Stimulated activated memory B cell treated with anti-CD40 and anti-IgM and Interleukin-4, amounts not matched to agents 10 μg/mL and 1 μg/mL and 100 μg/mL, for 72 hours (primary cell): ENCODE data around the gene PRDX6.
A peak's percentile ranks its signal among the peaks of the same experiment; 100 is the strongest.

ENCODE experiments used
- ATAC-seq: fragments of 150-1000 bp; cut with Tn5 transposase; 2 replicates; pipeline ENCODE4 v1.10.0; 2021
- H3K27ac Mint-ChIP-seq: one replicate; pipeline ENCODE4 v1.8.0; 2022; ENCODE audit warnings: mild to moderate bottlenecking, mixed read lengths
- H3K27me3 Mint-ChIP-seq: one replicate; pipeline ENCODE4 v1.8.0; 2022; ENCODE audit warnings: mixed read lengths
- H3K36me3 Mint-ChIP-seq: one replicate; pipeline ENCODE4 v1.8.0; 2022; ENCODE audit warnings: mixed read lengths
- H3K4me1 Mint-ChIP-seq: one replicate; pipeline ENCODE4 v1.8.0; 2022; ENCODE audit warnings: mixed read lengths
- H3K4me3 Mint-ChIP-seq: one replicate; pipeline ENCODE4 v1.8.0; 2022; ENCODE audit warnings: mild to moderate bottlenecking, moderate library complexity, mixed read lengths
- H3K9me3 Mint-ChIP-seq: one replicate; pipeline ENCODE4 v1.8.0; 2022; ENCODE audit warnings: mixed read lengths

The PRDX6 gene

GRCh38 chr1:173477286-173478093, at the start of gene PRDX6:
Gene PRDX6, plus strand, starts transcription at chr1:173477335. Its CDS starts 63 bp downstream, at chr1:173477398.
- Mint-ChIP-seq H3K4me3 (peak within 1 kb of the TSS; percentile 86), H3K36me3 (peaks cover 31% of the 10 kb centered on the region), H3K27me3 (no peaks in the 10 kb centered on the region), H3K9me3 (no peaks in the 10 kb centered on the region), H3K27ac (peak within 1 kb of the TSS; percentile 85), H3K4me1 (peaks cover 49% of the 10 kb centered on the region)
- peak; percentile 63 for ATAC-seq

- Mint-ChIP-seq H3K4me1 (peaks cover 18% of the 10 kb centered on the region), H3K4me3 (peak overlapping the region; percentile 66), H3K9me3 (no peaks in the 10 kb centered on the region), H3K27ac (peak overlapping the region; percentile 79), H3K36me3 (no peaks in the 10 kb centered on the region), H3K27me3 (no peaks in the 10 kb centered on the region)
- ATAC-seq = peak; percentile 87
Observed at GRCh38 chr1:173429471-173430402, 47.4 kb upstream of the PRDX6 start.

- Mint-ChIP-seq H3K27me3 (no peaks in the 10 kb centered on the region), H3K27ac (peak overlapping the region; percentile 79), H3K4me1 (peaks cover 18% of the 10 kb centered on the region), H3K9me3 (no peaks in the 10 kb centered on the region), H3K4me3 (no peak overlapping the region), H3K36me3 (no peaks in the 10 kb centered on the region)
- no peak for ATAC-seq
Observed at GRCh38 chr1:173430677-173431303, 46.3 kb upstream of the PRDX6 start.

GRCh38 chr1:173431304-173432045, 45.7 kb upstream of the PRDX6 start:
- no peaks in the 10 kb centered on the region for H3K36me3 Mint-ChIP-seq
- H3K4me3 Mint-ChIP-seq = no peak overlapping the region
- no peak overlapping the region for H3K27ac Mint-ChIP-seq
- no peaks in the 10 kb centered on the region for H3K27me3 Mint-ChIP-seq
- peaks cover 18% of the 10 kb centered on the region for H3K4me1 Mint-ChIP-seq
- peak; percentile 82 for ATAC-seq
- no peaks in the 10 kb centered on the region for H3K9me3 Mint-ChIP-seq

- no peak for ATAC-seq
- no peaks in the 10 kb centered on the region for H3K27me3 Mint-ChIP-seq
- H3K27ac Mint-ChIP-seq = no peak overlapping the region
- H3K4me3 Mint-ChIP-seq = no peak overlapping the region
- H3K36me3 Mint-ChIP-seq = no peaks in the 10 kb centered on the region
- H3K9me3 Mint-ChIP-seq = no peaks in the 10 kb centered on the region
- H3K4me1 Mint-ChIP-seq = peaks cover 18% of the 10 kb centered on the region
Observed at GRCh38 chr1:173432331-173432730, 44.8 kb upstream of the PRDX6 start.

GRCh38 chr1:173433751-173434326, 43.3 kb upstream of the PRDX6 start:
- H3K4me1 Mint-ChIP-seq = peaks cover 18% of the 10 kb centered on the region
- peaks cover 3% of the 10 kb centered on the region for H3K36me3 Mint-ChIP-seq
- no peaks in the 10 kb centered on the region for H3K9me3 Mint-ChIP-seq
- no peaks in the 10 kb centered on the region for H3K27me3 Mint-ChIP-seq
- no peak for ATAC-seq
- no peak overlapping the region for H3K27ac Mint-ChIP-seq
- no peak overlapping the region for H3K4me3 Mint-ChIP-seq

- peaks cover 10% of the 10 kb centered on the region for H3K36me3 Mint-ChIP-seq
- no peaks in the 10 kb centered on the region for H3K4me1 Mint-ChIP-seq
- no peak overlapping the region for H3K4me3 Mint-ChIP-seq
- no peak overlapping the region for H3K27ac Mint-ChIP-seq
- no peaks in the 10 kb centered on the region for H3K27me3 Mint-ChIP-seq
- H3K9me3 Mint-ChIP-seq = no peaks in the 10 kb centered on the region
- no peak for ATAC-seq
Observed at GRCh38 chr1:173436841-173437428, 40.2 kb upstream of the PRDX6 start.

- no peak overlapping the region for H3K4me3 Mint-ChIP-seq
- H3K27me3 Mint-ChIP-seq = no peaks in the 10 kb centered on the region
- H3K36me3 Mint-ChIP-seq = peaks cover 14% of the 10 kb centered on the region
- peaks cover 2% of the 10 kb centered on the region for H3K9me3 Mint-ChIP-seq
- no peaks in the 10 kb centered on the region for H3K4me1 Mint-ChIP-seq
- ATAC-seq = no peak
- no peak overlapping the region for H3K27ac Mint-ChIP-seq
Observed at GRCh38 chr1:173438675-173439074, 38.5 kb upstream of the PRDX6 start.

- H3K9me3 Mint-ChIP-seq = peaks cover 3% of the 10 kb centered on the region
- ATAC-seq = no peak
- no peak overlapping the region for H3K27ac Mint-ChIP-seq
- H3K4me1 Mint-ChIP-seq = peaks cover 15% of the 10 kb centered on the region
- H3K36me3 Mint-ChIP-seq = peaks cover 26% of the 10 kb centered on the region
- no peak overlapping the region for H3K4me3 Mint-ChIP-seq
- no peaks in the 10 kb centered on the region for H3K27me3 Mint-ChIP-seq
Observed at GRCh38 chr1:173440430-173440829, 36.7 kb upstream of the PRDX6 start.

GRCh38 chr1:173444757-173445156, 32.4 kb upstream of the PRDX6 start:
- no peak for ATAC-seq
- Mint-ChIP-seq H3K4me1 (peaks cover 22% of the 10 kb centered on the region), H3K9me3 (peaks cover 12% of the 10 kb centered on the region), H3K27me3 (no peaks in the 10 kb centered on the region), H3K4me3 (no peak overlapping the region), H3K36me3 (peaks cover 62% of the 10 kb centered on the region), H3K27ac (no peak overlapping the region)

- no peak for ATAC-seq
- peaks cover 64% of the 10 kb centered on the region for H3K36me3 Mint-ChIP-seq
- H3K27me3 Mint-ChIP-seq = no peaks in the 10 kb centered on the region
- H3K4me3 Mint-ChIP-seq = no peak overlapping the region
- peaks cover 22% of the 10 kb centered on the region for H3K4me1 Mint-ChIP-seq
- H3K27ac Mint-ChIP-seq = no peak overlapping the region
- H3K9me3 Mint-ChIP-seq = peaks cover 12% of the 10 kb centered on the region
Observed at GRCh38 chr1:173445164-173445563, 32.0 kb upstream of the PRDX6 start.

GRCh38 chr1:173445656-173446055, 31.5 kb upstream of the PRDX6 start:
- no peaks in the 10 kb centered on the region for H3K27me3 Mint-ChIP-seq
- no peak overlapping the region for H3K27ac Mint-ChIP-seq
- H3K4me3 Mint-ChIP-seq = no peak overlapping the region
- peaks cover 64% of the 10 kb centered on the region for H3K36me3 Mint-ChIP-seq
- H3K9me3 Mint-ChIP-seq = peaks cover 12% of the 10 kb centered on the region
- peaks cover 22% of the 10 kb centered on the region for H3K4me1 Mint-ChIP-seq
- ATAC-seq = no peak

- peaks cover 63% of the 10 kb centered on the region for H3K36me3 Mint-ChIP-seq
- peaks cover 22% of the 10 kb centered on the region for H3K4me1 Mint-ChIP-seq
- peaks cover 12% of the 10 kb centered on the region for H3K9me3 Mint-ChIP-seq
- ATAC-seq = no peak
- H3K27me3 Mint-ChIP-seq = no peaks in the 10 kb centered on the region
- no peak overlapping the region for H3K27ac Mint-ChIP-seq
- no peak overlapping the region for H3K4me3 Mint-ChIP-seq
Observed at GRCh38 chr1:173447224-173447623, 29.9 kb upstream of the PRDX6 start.

GRCh38 chr1:173448945-173449344, 28.2 kb upstream of the PRDX6 start:
- Mint-ChIP-seq H3K9me3 (peaks cover 9% of the 10 kb centered on the region), H3K36me3 (peaks cover 57% of the 10 kb centered on the region), H3K27ac (no peak overlapping the region), H3K4me1 (peaks cover 20% of the 10 kb centered on the region), H3K4me3 (no peak overlapping the region), H3K27me3 (no peaks in the 10 kb centered on the region)
- ATAC-seq = no peak
